Liver (tissue), 3 donors: ENCODE measurements around the gene MEOX2.

ENCODE experiments used
- GABPA ChIP-seq, 2 donors: IDR thresholded peaks in 1 of 2; conservative IDR thresholded peaks in 1 of 2; 2 replicates each; pipeline ENCODE4 v1.6.1; 2016; ENCODE audit warnings: antibody characterized with exemption in 2 of 2, mild to moderate bottlenecking in 1 of 2, moderate library complexity in 1 of 2
- RAD21 ChIP-seq, 2 donors: IDR thresholded peaks; 2 replicates each; pipeline ENCODE4 v1.6.1; 2016; ENCODE audit warnings: antibody characterized with exemption in 2 of 2, mild to moderate bottlenecking in 2 of 2
- TAF1 ChIP-seq: conservative IDR thresholded peaks from 2 replicates; pipeline ENCODE4 v1.6.1; 2016; ENCODE audit warnings: antibody characterized with exemption, mild to moderate bottlenecking
- TF ChIP-seq, protein P1 (sequence below): fragments of 150-350 bp; IDR thresholded peaks from 2 replicates; pipeline ENCODE4 v1.5.1; 2017; ENCODE audit warnings: improper control_type of control experiment, low read depth, low read length; ENCODE audit not compliant: missing input control
- TF ChIP-seq, protein P2 (sequence below): IDR thresholded peaks from 2 replicates; pipeline ENCODE4 v1.6.1; 2016; ENCODE audit warnings: antibody characterized with exemption
- TF ChIP-seq, protein P3 (sequence below): IDR thresholded peaks from 2 replicates; pipeline ENCODE4 v1.6.1; 2016; ENCODE audit warnings: antibody characterized with exemption
- donor health status: healthy.
- donor health status: healthy.

DNA sequence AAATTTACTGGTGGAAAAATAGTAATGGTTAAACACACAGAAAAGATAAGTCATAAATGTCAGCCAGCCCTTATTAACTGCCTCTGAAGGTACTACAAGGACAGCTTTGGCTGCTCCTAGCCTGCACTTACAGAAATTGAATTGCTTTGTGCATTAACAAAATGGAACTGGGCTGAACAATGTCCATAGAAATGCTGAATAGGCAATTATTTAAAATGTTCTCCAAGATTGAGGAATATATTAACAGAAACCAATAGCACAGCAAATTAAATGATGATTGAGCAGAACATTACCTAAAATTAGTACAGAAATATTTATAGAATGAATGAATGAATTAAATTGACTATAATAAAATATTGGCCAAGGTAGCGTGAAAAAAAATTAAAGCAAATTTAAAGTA is 82.3 kb downstream of the MEOX2 start:
- TF ChIP-seq, protein P1, sequence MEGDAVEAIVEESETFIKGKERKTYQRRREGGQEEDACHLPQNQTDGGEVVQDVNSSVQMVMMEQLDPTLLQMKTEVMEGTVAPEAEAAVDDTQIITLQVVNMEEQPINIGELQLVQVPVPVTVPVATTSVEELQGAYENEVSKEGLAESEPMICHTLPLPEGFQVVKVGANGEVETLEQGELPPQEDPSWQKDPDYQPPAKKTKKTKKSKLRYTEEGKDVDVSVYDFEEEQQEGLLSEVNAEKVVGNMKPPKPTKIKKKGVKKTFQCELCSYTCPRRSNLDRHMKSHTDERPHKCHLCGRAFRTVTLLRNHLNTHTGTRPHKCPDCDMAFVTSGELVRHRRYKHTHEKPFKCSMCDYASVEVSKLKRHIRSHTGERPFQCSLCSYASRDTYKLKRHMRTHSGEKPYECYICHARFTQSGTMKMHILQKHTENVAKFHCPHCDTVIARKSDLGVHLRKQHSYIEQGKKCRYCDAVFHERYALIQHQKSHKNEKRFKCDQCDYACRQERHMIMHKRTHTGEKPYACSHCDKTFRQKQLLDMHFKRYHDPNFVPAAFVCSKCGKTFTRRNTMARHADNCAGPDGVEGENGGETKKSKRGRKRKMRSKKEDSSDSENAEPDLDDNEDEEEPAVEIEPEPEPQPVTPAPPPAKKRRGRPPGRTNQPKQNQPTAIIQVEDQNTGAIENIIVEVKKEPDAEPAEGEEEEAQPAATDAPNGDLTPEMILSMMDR = no peak
- TF ChIP-seq, protein P2, sequence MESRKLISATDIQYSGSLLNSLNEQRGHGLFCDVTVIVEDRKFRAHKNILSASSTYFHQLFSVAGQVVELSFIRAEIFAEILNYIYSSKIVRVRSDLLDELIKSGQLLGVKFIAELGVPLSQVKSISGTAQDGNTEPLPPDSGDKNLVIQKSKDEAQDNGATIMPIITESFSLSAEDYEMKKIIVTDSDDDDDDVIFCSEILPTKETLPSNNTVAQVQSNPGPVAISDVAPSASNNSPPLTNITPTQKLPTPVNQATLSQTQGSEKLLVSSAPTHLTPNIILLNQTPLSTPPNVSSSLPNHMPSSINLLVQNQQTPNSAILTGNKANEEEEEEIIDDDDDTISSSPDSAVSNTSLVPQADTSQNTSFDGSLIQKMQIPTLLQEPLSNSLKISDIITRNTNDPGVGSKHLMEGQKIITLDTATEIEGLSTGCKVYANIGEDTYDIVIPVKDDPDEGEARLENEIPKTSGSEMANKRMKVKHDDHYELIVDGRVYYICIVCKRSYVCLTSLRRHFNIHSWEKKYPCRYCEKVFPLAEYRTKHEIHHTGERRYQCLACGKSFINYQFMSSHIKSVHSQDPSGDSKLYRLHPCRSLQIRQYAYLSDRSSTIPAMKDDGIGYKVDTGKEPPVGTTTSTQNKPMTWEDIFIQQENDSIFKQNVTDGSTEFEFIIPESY = no peak
- no peak for TF ChIP-seq RAD21 (IDR thresholded peaks at IDR 0.05)
- TF ChIP-seq TAF1 = no peak
- TF ChIP-seq GABPA (IDR thresholded peaks at IDR 0.05 in 1 of 2, conservative IDR thresholded peaks at IDR 0.05 in 1 of 2) = no peak
- TF ChIP-seq, protein P3, sequence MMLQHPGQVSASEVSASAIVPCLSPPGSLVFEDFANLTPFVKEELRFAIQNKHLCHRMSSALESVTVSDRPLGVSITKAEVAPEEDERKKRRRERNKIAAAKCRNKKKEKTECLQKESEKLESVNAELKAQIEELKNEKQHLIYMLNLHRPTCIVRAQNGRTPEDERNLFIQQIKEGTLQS = no peak
